GM12801 (cell line): ENCODE measurements around the gene ERN2.

Experiments
- TF ChIP-seq, protein P1 (sequence below): IDR thresholded peaks from one replicate; pipeline ENCODE4 v1.5.1; 2011; ENCODE audit warnings: control low read depth; ENCODE audit not compliant: insufficient read length; ENCODE audit errors: extremely low read depth

ERN2 gene

GRCh38 chr16:23745263-23745662, 32.2 kb upstream of the ERN2 start:
- TF ChIP-seq, protein P1, sequence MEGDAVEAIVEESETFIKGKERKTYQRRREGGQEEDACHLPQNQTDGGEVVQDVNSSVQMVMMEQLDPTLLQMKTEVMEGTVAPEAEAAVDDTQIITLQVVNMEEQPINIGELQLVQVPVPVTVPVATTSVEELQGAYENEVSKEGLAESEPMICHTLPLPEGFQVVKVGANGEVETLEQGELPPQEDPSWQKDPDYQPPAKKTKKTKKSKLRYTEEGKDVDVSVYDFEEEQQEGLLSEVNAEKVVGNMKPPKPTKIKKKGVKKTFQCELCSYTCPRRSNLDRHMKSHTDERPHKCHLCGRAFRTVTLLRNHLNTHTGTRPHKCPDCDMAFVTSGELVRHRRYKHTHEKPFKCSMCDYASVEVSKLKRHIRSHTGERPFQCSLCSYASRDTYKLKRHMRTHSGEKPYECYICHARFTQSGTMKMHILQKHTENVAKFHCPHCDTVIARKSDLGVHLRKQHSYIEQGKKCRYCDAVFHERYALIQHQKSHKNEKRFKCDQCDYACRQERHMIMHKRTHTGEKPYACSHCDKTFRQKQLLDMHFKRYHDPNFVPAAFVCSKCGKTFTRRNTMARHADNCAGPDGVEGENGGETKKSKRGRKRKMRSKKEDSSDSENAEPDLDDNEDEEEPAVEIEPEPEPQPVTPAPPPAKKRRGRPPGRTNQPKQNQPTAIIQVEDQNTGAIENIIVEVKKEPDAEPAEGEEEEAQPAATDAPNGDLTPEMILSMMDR = no peak

- TF ChIP-seq, protein P1 = no peak
Observed at GRCh38 chr16:23742766-23743165, 29.7 kb upstream of the ERN2 start.

GRCh38 chr16:23741675-23742303, 28.8 kb upstream of the ERN2 start:
- TF ChIP-seq, protein P1 = no peak

GRCh38 chr16:23739516-23739915, 26.5 kb upstream of the ERN2 start:
- TF ChIP-seq, protein P1 = no peak

DNA sequence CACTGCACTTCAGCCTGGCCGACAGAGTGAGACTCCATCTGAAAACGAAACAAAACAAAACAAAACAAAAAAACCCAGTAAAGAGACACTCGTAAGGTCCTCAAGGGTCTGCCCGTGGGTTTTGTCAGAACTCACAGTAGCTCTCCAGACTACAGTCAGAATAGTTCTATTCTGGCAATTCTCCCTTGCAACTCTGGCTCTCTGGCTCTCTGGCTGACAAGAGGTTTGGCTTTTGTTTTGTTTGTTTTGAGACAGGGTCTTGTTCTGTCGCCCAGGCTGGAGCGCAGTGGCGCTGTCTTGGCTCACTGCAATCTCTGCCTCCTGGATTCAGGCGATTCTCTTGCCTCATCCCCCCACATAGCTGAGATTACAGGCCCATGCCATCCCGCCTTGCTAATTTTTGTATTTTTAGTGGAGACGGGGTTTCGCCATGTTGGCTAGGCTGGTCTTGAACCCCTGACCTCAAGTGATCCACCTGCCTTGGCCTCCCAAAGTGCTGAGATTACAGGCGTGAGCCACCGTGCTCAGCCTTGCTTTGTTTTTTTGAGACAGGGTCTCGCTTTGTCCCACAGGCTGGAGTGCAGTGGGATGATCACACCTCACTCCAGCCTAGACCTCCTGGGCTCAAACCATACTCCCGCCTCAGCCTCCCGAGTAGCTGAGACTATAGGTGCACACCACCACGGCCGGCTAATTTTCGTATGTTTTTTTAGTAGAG, 21.3 kb upstream of the ERN2 start:
- TF ChIP-seq, protein P1 = no peak

GRCh38 chr16:23729503-23730424, 16.7 kb upstream of the ERN2 start:
- TF ChIP-seq, protein P1 = no peak

- TF ChIP-seq, protein P1 = no peak
Observed at GRCh38 chr16:23728112-23728477, 15.1 kb upstream of the ERN2 start.
